ENCODE results near the gene OSBPL5. TPM values are rescaled to one million over a fixed set of nuclear protein-coding genes. Genes with fewer than 3 reads are reported as not detected.
A peak's percentile ranks its signal among the peaks of the same experiment; 100 is the strongest.

OSBPL5 gene
- total RNA-seq, 2 donors from 2014 or later = 34.0 to 69.5 TPM

DNA sequence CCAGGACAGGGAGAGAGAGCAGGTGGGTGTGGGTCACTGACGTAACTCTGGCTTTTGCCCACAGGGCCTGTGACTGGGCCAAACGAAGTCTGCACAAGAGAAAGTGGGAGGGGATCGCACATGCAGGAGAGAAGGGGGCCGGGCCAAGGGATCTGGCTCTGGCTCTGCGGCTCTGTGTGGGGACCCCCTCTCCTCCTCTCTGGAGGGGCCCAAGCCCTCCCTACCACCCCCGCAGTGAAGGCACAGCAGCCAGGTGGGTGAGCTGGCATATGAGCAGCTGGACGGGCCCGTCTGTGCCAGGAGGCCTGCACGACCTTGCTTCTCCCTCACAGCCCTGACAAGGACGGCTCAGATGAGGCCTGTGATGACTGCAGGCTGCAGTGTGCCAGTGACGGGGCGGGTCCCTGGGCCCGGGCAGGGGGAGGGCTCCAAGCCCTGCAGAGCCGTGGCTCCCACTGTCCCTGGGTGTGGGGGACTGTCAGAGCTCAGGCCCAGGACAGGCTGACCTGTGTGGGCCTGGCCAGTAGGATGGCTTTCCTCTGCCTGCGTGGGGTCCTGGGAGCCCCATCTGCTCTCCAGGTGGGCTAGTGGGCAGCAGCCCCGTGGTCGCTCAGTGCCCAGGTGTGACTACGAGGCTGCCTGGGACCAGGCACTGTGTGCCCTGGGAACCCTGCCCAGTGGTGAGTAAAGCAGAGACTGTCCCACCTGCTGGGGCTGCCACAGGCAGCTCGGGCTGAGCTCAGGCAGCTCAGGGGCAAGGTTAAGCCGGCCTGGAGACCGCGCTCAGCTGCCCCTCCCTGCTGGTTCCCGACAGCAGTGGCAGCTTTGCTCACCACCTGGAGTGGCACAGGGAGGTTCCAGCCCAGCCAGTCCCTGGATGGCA, 31.3 kb upstream of the OSBPL5 start:
- Histone ChIP-seq H3K4me1 (no peaks in the 10 kb centered on the region), H3K4me3 (no peak overlapping the region), H3K36me3 (no peaks in the 10 kb centered on the region), H3K27ac (no peak overlapping the region), H3K27me3 (no peaks in the 10 kb centered on the region), H3K9me3 (no peaks in the 10 kb centered on the region), H3K9ac (ENCODE audit: low read depth in 2 of 2, low read length in 2 of 2) (no peak overlapping the region)
- DNase-seq = no peak
- intact Hi-C loops (cut with DNase I) = no loop called here
- TF ChIP-seq, protein P1, sequence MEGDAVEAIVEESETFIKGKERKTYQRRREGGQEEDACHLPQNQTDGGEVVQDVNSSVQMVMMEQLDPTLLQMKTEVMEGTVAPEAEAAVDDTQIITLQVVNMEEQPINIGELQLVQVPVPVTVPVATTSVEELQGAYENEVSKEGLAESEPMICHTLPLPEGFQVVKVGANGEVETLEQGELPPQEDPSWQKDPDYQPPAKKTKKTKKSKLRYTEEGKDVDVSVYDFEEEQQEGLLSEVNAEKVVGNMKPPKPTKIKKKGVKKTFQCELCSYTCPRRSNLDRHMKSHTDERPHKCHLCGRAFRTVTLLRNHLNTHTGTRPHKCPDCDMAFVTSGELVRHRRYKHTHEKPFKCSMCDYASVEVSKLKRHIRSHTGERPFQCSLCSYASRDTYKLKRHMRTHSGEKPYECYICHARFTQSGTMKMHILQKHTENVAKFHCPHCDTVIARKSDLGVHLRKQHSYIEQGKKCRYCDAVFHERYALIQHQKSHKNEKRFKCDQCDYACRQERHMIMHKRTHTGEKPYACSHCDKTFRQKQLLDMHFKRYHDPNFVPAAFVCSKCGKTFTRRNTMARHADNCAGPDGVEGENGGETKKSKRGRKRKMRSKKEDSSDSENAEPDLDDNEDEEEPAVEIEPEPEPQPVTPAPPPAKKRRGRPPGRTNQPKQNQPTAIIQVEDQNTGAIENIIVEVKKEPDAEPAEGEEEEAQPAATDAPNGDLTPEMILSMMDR (IDR thresholded peaks at IDR 0.05) = no peak

DNA sequence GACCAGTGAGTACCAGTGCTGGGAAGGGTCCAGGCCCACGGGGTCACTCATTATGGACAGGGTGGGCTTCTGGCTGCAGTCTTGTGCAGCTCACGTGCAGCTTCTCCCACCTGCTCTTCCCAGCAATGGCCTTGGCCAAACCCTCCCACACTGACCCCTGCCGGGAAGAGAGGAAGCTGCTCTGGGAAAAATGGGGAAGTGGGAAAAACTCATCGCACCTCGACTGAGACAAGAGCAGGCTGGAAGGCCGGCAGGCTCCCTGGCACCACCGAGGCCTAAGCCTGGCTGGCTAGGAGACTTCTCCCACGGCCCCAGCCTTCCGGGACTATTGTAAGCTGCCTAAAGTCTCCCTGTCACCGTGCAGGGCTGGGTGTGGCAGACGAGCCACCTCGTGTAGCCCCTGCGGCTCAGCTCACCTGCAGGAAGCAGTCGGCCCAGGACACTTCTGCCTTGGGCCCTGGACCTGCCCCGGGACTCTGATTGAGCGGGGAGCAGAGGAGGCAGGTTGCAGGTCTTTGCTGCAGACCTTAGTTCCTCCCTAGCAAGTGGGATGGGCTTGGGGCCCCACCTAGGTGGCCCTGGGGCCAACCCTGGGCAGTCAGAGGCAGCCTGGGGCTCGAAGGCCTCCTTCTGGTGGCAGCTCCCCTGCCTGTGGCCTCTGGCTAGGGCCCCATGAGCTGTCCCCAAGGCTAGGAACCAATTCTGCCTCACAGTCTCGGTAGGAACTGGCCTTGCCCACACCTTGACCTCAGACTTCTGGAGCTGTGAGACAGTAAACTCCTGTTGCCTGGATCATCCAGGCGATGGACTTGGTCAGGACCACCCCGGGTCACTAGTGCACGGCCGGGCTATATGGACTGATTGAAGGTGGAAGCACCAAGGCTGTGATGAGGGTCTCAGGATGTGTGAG, 30.4 kb upstream of the OSBPL5 start:
- H3K9me3 ChIP-seq = no peaks in the 10 kb centered on the region
- intact Hi-C loops (cut with DNase I) = no loop called here
- no peaks in the 10 kb centered on the region for H3K36me3 ChIP-seq
- no peaks in the 10 kb centered on the region for H3K27me3 ChIP-seq
- no peaks in the 10 kb centered on the region for H3K4me1 ChIP-seq
- no peak overlapping the region for H3K4me3 ChIP-seq
- TF ChIP-seq, protein P1 (IDR thresholded peaks at IDR 0.05) = peak; percentile 37
- no peak overlapping the region for H3K9ac ChIP-seq (ENCODE audit: low read depth in 2 of 2, low read length in 2 of 2)
- H3K27ac ChIP-seq = no peak overlapping the region
- no peak for DNase-seq

DNA sequence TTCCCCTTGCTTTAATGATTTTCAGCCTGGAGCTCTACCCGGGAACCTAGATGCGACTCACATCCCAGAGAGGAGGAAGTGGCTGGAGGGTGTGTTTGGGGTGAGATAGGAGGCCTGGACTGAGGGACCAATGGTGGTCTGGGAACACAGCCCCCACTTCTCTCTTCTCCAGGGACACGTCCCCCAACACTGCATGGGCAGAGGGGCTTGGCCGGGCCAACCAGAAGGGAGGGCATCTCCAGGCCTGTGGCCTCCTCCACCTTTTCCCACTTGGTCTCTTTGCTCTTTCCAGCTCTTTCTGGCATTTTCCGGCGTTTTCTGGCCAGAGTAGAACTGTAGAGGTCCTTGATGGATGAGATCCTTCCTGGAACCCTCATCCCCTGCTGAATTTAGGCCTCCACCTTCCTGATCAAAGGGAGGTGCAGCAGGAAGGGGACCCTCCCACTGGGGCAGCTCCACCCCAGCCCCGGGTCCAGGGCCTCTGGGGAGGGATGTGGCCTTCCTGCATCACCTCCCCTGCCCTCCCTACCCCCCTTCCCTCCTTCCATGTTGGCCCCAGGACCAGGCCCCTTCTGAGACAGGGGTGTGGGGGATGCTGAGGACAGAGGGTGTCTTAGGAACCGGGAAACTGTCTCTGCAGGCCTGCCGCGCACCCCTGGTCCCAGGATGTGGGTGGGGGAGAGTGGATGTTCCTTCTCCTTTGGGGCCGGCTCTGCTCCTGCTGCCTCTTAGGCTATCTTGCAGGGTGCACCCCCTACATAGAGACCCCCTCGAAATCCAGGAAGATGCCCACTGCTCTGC, 29.1 kb upstream of the OSBPL5 start:
- Histone ChIP-seq H3K27ac (no peak overlapping the region), H3K9me3 (no peaks in the 10 kb centered on the region), H3K4me1 (no peaks in the 10 kb centered on the region), H3K27me3 (no peaks in the 10 kb centered on the region), H3K4me3 (no peak overlapping the region), H3K36me3 (no peaks in the 10 kb centered on the region), H3K9ac (ENCODE audit: low read depth in 2 of 2, low read length in 2 of 2) (no peak overlapping the region)
- TF ChIP-seq, protein P1 (IDR thresholded peaks at IDR 0.05) = no peak
- intact Hi-C loops (cut with DNase I) = no loop called here
- DNase-seq = no peak

DNA sequence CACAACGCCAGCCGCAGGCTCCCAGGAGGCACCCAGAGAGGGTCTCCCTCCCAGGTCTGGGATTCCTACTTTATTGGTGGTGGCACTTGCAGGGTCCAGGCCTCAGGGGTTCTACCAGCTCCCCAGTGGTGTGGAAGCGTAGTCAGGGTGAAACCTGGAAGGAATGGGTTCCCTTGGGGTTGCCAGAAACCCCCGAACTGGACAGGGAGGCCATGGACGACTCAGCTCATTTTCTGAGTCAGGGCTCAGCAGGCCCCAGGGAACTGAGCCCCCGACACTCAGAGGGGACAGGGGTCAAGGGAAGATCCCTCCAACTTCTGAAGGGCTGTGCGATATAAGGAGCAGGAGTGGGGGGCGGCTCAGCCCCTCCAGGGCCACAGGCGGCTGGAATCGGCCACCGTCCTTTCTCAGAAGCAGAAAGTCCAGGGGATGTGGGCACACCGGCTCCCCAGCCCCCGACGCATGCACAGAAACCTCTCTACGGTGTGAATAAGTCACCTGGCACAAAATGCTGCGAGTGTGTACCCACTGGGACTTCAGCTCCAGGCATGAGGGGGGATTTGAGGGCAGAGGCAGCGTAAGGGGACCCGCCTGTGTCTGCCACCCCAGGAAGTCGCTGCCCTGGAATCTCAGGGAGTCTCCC, 28.4 kb upstream of the OSBPL5 start:
- Histone ChIP-seq H3K36me3 (no peaks in the 10 kb centered on the region), H3K4me1 (no peaks in the 10 kb centered on the region), H3K9me3 (no peaks in the 10 kb centered on the region), H3K9ac (ENCODE audit: low read depth in 2 of 2, low read length in 2 of 2) (no peak overlapping the region), H3K27ac (no peak overlapping the region), H3K27me3 (no peaks in the 10 kb centered on the region), H3K4me3 (no peak overlapping the region)
- TF ChIP-seq, protein P1 (IDR thresholded peaks at IDR 0.05) = no peak
- intact Hi-C loops (cut with DNase I) = no loop called here
- DNase-seq = no peak

All from colonic mucosa (tissue), 4 donors.